GF-D8 (cell line): ENCODE results near the gene RASGRP4.
"Not testable (repeated sequence)": the region's sequence is repeated elsewhere in the genome, so short reads cannot be mapped to it uniquely, and the experiment has no call there.

Experiments used
- DNase-seq: peaks from one replicate; lab custom pipeline; 2025; lab: John Stamatoyannopoulos, UW

The RASGRP4 gene, protein sequence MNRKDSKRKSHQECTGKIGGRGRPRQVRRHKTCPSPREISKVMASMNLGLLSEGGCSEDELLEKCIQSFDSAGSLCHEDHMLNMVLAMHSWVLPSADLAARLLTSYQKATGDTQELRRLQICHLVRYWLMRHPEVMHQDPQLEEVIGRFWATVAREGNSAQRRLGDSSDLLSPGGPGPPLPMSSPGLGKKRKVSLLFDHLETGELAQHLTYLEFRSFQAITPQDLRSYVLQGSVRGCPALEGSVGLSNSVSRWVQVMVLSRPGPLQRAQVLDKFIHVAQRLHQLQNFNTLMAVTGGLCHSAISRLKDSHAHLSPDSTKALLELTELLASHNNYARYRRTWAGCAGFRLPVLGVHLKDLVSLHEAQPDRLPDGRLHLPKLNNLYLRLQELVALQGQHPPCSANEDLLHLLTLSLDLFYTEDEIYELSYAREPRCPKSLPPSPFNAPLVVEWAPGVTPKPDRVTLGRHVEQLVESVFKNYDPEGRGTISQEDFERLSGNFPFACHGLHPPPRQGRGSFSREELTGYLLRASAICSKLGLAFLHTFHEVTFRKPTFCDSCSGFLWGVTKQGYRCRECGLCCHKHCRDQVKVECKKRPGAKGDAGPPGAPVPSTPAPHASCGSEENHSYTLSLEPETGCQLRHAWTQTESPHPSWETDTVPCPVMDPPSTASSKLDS

GRCh38 chr19:38425810-38426466, at the start of gene RASGRP4:
Gene RASGRP4 (minus strand): TSS chr19:38426219. CDS start chr19:38426091, 128 bp downstream.
- DNase-seq: peak; percentile 73

DNA sequence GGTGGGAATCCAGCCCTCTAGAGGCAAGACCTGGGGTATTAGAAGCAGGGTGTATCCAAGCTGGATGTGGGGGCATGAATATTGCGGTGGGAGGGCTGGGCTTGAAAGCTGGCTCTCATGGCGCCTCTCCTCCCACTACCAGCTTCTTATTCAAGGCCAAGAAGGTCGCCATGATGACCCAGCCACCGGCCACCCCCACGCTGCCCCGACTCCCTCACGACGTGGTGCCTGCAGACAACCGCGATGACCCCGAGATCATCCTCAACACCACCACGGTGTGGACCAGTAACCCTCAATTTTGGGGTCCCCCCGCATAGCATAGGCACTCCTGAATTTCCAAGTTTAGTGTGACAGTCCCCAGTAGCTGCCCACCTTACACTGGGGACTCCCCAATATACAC, 49.2 kb upstream of the RASGRP4 start:
- DNase-seq: no peak

GRCh38 chr19:38473201-38473600, 47.2 kb upstream of the RASGRP4 start:
- no peak for DNase-seq

GRCh38 chr19:38472725-38473124, 46.7 kb upstream of the RASGRP4 start:
- not testable (repeated sequence) for DNase-seq

DNA sequence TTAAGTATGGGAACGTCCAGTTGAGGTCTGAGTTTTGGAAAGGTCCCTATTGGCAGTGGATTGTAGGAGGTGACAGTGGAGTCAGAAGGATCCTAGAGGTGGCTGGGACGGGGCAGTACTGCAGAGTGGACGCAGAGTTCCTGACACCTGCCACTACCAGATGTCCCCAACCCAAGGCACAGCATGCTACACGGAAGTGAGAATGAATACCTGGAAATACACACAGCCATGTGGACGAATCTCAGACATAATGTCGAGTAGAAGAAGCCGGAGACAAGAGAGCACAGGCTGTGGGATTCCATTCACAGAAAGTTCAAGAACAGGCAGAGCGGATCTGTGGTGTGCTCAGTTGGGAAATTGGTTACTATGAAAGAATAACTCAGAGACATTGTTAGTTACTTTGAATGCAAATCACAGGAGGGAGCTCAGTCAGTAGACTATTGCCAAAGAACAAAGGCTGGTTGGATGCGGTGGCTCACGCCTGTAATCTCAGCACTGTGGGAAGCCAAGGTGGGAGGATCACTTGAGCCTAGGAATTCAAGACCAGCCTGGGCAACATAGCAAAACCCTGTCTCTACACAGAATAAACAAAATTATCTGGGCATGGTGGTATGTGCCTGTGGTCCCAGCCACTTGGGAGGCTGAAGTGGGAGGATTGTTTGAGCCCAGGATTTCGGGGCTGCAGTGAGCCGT, 44.9 kb upstream of the RASGRP4 start:
- no peak for DNase-seq

DNA sequence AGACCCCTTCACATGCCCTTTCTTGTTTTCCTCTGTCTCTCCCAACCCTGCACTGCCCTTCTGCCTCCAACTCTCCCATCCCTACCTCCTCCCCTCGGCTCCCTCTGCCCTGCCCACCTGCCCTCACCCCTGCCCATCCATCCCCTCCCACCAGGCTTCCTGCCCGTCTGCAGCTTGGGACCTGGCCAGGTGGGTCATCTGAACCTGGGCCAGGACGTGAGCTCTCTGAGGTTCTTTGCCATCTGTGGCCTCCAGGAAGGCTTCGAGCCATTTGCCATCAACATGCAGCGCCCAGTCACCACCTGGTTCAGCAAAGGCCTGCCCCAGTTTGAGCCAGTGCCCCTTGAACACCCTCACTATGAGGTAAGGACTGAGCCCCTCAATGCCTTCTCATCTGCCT, 43.1 kb upstream of the RASGRP4 start:
- DNase-seq: no peak

DNA sequence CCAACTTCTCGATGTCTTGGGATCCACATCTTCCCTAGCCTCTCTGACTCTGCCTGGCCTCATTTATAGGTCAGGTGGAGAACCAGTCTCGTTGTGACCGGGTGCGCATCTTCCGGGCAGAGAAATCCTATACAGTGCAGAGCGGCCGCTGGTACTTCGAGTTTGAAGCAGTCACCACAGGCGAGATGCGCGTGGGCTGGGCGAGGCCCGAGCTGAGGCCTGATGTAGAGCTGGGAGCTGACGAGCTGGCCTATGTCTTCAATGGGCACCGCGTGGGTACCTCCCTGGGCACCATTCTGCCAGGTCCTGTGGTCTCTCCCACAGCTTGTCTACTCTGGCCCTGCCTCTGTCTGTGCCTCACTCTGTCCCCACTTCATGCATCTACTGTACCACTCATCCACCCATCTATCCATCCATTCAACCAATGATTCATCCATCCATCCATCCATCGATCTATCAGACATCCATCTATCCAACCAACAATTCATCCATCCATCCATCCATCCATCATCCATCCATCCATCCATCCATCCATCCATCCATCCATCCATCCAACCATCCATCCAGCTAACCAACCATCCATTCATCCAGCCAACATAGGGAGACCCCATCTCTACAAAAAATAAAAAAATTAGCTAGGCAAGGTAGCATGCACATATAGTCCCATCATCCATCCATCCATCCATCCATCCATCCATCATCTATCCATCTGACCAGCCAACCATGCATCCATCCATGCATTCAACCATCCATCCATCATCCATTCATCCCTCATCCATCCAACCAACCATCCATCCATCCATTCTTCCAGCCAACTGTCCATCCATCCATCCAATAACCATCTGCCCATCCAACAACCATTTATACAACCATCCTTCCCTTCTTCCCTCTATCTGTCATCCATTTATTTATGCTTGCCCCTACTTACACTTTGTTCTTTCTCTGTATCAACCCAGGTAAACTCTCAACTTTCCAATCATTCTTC, 41.8 kb upstream of the RASGRP4 start:
- DNase-seq: no peak

GRCh38 chr19:38466050-38466449, 40.0 kb upstream of the RASGRP4 start:
- no peak for DNase-seq

GRCh38 chr19:38464421-38465082, 38.5 kb upstream of the RASGRP4 start:
- DNase-seq: no peak

- DNase-seq: no peak
These were observed 37.3 kb upstream of the RASGRP4 start for GRCh38 chr19:38463365-38463764.

DNA sequence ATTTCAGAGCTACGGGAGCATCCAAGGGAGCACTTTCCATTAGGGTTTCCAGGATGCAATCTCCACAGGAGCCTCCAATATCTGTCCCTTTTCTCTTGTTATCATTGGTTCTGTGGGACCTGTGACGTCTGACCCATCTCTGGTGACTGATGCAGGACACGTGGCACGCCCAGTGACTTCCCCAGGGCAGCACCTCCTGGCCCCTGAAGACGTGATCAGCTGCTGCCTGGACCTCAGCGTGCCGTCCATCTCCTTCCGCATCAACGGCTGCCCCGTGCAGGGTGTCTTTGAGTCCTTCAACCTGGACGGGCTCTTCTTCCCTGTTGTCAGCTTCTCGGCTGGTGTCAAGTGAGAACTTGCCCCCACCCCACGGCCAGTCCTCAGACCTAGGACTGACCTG, 33.0 kb upstream of the RASGRP4 start:
- no peak for DNase-seq

DNA sequence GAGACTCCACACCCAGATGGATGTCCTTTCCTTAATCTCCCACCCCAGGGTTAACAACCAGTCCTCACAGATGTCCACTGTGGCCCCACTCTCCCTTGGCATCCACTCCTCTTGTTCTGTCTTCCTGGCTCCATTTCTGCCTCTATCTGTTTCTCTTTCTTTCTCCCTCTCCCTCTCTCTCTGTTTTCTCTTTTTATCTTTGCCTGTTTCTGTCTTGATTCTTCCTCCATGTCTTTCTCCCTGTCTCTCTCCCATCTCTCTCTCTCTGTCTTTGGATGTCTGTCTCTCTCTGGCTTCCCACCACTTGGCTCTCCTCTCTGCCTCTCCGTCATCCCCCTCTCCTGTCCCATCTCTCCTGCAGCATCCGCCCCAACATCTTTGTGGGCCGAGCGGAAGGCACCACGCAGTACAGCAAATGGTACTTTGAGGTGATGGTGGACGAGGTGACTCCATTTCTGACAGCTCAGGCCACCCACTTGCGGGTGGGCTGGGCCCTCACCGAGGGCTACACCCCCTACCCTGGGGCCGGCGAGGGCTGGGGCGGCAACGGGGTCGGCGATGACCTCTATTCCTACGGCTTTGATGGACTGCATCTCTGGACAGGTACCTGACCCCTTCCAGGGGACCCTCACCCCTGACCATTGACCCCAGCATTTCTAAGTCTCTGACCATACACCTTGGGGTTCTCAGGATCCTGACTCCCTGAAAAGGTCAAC, 31.8 kb upstream of the RASGRP4 start:
- DNase-seq: no peak

- no peak for DNase-seq
These were observed 31.2 kb upstream of the RASGRP4 start for GRCh38 chr19:38457202-38457601.

DNA sequence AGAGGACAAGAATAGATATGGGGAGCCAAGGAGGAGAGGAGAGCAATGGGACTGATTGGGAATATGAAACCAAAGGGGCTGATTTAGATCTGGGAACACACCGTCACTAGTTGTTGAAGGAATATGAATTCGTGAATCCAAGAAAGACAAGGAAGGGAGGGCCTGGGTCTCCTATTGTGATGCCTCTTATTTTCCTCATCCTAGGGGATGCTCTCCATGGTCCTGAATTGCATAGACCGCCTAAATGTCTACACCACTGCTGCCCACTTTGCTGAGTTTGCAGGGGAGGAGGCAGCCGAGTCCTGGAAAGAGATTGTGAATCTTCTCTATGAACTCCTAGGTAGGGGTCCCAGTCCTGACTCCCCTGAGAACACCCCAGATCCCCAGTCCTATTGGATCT, 29.0 kb upstream of the RASGRP4 start:
- DNase-seq: no peak

- DNase-seq: no peak
These were observed 27.6 kb upstream of the RASGRP4 start for GRCh38 chr19:38453596-38453995.

DNA sequence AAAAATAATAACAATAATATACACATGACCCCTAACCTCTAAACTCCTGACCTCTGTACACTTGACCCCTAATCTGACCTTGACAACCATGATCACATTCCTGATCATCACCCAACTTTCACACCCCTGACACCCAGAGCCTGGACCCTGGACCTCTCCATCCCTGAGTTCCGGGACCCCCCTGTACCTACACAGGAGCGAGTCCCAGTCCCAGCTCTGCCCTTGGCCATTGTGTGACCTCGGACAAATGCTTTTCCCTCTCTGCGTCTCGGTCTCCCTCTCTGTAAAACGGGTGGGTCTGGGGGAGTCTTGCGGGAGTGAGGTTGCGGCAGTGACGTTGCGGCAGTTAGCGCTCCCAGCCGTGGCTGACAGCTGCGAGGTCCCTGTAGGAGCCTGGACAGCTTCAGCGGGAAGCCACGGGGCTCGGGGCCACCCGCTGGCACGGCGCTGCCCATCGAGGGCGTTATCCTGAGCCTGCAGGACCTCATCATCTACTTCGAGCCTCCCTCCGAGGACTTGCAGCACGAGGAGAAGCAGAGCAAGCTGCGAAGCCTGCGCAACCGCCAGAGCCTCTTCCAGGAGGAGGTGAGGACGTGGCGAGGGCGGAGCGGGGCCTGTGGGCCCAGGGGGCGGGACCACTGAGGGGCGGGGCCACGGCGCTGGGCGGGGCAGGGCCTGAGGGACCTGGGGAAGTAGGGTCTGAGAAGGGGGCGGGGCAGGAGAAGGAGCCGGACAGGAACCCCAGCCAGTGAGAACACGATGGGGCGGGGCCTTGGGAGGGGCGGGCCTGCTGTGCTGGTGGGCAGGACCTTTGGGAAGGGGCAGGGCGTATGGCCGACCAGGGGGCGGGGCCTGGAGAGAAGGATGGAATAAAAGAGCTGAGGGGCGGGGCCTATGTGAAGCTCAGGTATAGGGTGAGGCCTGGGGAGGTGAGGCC, 26.7 kb upstream of the RASGRP4 start:
- no peak for DNase-seq

DNA sequence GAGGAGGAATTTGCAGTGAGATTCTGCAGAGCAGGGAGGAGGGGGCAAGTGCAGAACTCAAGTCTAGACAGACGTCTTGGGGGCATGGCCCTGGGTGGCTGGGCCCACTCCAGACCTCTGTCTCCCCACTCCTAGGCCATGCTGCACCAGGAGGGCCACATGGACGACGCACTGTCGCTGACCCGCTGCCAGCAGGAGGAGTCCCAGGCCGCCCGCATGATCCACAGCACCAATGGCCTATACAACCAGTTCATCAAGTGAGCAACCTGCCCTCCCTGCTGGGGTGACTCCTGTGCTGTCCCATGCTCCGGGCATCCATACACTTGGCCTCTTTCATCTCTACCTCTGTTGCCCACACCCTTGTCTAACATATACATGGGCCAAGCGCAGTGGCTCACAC, 25.6 kb upstream of the RASGRP4 start:
- DNase-seq: no peak

- DNase-seq: no peak
These were observed 25.0 kb upstream of the RASGRP4 start for GRCh38 chr19:38451036-38451435.

DNA sequence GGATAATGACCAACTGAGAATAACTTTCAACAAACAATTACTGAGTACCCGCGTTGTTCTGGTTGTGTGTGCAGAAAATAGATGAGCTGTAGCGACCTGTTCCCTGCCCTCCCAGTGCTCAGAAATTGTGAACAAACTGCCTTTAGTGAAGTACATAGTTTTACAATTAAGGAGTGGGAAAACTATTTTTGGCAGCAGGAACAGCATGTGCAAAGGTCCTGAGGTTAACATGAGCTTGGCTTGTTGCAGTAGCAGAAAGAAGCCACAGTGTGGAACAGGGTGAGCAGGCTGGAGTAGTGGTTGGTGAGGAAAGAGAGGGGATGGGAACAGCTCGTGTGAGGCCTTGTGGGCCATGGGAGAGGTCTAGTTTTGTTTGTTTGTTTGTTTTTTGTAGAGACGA, 23.5 kb upstream of the RASGRP4 start:
- no peak for DNase-seq
